BJ (cell line): Measurements from ENCODE around the gene DNAJC17. TPM values are rescaled to one million over a fixed set of nuclear protein-coding genes. Genes with fewer than 3 reads are reported as not detected.

Experiments
- CTCF ChIA-PET: fragments of 350-600 bp; formaldehyde crosslinking; extraction: SDS; loops from one replicate; lab custom pipeline; 2021; ENCODE audit warnings: antibody characterized with exemption, inconsistent platforms; lab: Yijun Ruan, JAX
- POLR2A ChIA-PET: fragments of 300-600 bp; sonication (Branson Sonifier 250); formaldehyde crosslinking; extraction: SDS; loops from one replicate; lab custom pipeline; 2021; ENCODE audit warnings: antibody characterized with exemption; lab: Charles Lee
- DNase-seq: peaks from one replicate; pipeline ENCODE4 v3.0.0-alpha.2; 2011; ENCODE audit warnings: low read depth
- H3K27me3 ChIP-seq: 2 replicates; pipeline ENCODE4 v1.6.0; 2011; ENCODE audit warnings: low read length; ENCODE audit not compliant: control insufficient read depth, insufficient read depth
- H3K36me3 ChIP-seq: 2 replicates; pipeline ENCODE4 v1.5.1; 2011; ENCODE audit warnings: low read length; ENCODE audit not compliant: control insufficient read depth, insufficient read depth
- H3K4me3 ChIP-seq: 2 replicates; pipeline ENCODE4 v1.5.1; 2011; ENCODE audit warnings: low read depth, mild to moderate bottlenecking, control low read depth, low read length
- polyA plus RNA-seq: library from polyadenylated mRNA; depleted of rRNA; stranded (reverse); fragments of >200 nt; gene quantifications from 2 replicates; pipeline ENCODE4 v1.2.3, GENCODE V29; 2011
- TF ChIP-seq, protein P1 (sequence below): IDR thresholded peaks from 2 replicates; pipeline ENCODE4 v1.5.1; 2011; ENCODE audit warnings: low read depth, mild to moderate bottlenecking, control low read depth, inconsistent platforms, low read length, moderate library complexity; ENCODE audit not compliant: insufficient read depth

The DNAJC17 gene
- polyA plus RNA-seq, 1 experiment = 37.1 TPM

GRCh38 chr15:40737048-40737447 lies 70.2 kb downstream of the DNAJC17 start:
- TF ChIP-seq, protein P1, sequence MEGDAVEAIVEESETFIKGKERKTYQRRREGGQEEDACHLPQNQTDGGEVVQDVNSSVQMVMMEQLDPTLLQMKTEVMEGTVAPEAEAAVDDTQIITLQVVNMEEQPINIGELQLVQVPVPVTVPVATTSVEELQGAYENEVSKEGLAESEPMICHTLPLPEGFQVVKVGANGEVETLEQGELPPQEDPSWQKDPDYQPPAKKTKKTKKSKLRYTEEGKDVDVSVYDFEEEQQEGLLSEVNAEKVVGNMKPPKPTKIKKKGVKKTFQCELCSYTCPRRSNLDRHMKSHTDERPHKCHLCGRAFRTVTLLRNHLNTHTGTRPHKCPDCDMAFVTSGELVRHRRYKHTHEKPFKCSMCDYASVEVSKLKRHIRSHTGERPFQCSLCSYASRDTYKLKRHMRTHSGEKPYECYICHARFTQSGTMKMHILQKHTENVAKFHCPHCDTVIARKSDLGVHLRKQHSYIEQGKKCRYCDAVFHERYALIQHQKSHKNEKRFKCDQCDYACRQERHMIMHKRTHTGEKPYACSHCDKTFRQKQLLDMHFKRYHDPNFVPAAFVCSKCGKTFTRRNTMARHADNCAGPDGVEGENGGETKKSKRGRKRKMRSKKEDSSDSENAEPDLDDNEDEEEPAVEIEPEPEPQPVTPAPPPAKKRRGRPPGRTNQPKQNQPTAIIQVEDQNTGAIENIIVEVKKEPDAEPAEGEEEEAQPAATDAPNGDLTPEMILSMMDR = no peak
- no peaks in the 10 kb centered on the region for H3K27me3 ChIP-seq
- no peak for DNase-seq
- peaks cover 17% of the 10 kb centered on the region for H3K36me3 ChIP-seq
- CTCF ChIA-PET = no interaction called here
- no peak overlapping the region for H3K4me3 ChIP-seq
- POLR2A ChIA-PET = no interaction called here

DNA sequence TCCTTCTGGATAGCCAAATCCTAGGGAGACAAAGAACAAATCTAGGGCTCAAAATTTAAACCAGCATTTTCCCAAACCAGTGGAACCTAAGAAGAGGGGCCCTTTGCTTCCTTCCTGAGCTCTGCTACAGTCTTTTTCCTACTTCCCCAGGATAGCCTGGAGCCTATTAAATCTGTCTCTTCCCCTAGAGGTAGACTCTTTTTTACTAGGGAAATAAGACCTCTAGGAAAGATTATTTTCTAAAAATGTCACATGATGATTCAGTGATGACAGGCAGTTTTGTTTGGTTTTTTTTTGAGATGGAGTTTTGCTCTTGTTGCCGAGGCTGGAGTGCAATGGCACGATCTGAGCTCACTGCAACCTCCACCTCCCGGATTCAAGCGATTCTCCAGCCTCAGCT lies 70.7 kb downstream of the DNAJC17 start:
- POLR2A ChIA-PET = no interaction called here
- DNase-seq = no peak
- CTCF ChIA-PET = interaction anchor here (1.0 to 1.6 kb wide), 3 partner anchors 11 to 15 kb away, joined by 3 to 5 read pairs (median 3); no protein-coding TSS in a partner anchor

GRCh38 chr15:40731034-40731433 lies 76.2 kb downstream of the DNAJC17 start:
- ChIA-PET CTCF (interaction anchor here (1.0 to 2.1 kb wide), 2 partner anchors 16 to 163 kb away, joined by 4 to 6 read pairs; partner anchors contain the start of gene VPS18), POLR2A (no interaction called here)
- H3K27me3 ChIP-seq = no peaks in the 10 kb centered on the region
- no peaks in the 10 kb centered on the region; the same call in none of the 2 replicates for H3K36me3 ChIP-seq
- TF ChIP-seq, protein P1 = no peak
- DNase-seq = no peak
- H3K4me3 ChIP-seq = no peak overlapping the region

More for the DNA sequence above, 70.7 kb downstream of the DNAJC17 start:
- TF ChIP-seq, protein P1 = no peak
- Histone ChIP-seq H3K27me3 (no peaks in the 10 kb centered on the region), H3K4me3 (no peak overlapping the region), H3K36me3 (peaks cover 17% of the 10 kb centered on the region)

- ChIA-PET CTCF (interaction anchor here (0.7 to 1.2 kb wide), 4 partner anchors 12 to 204 kb away, joined by 3 to 5 read pairs (median 4); no protein-coding TSS in a partner anchor), POLR2A (no interaction called here)
- H3K27me3 ChIP-seq = no peaks in the 10 kb centered on the region
- no peak for DNase-seq
- H3K36me3 ChIP-seq = no peaks in the 10 kb centered on the region
- TF ChIP-seq, protein P1 = no peak
- H3K4me3 ChIP-seq = no peak overlapping the region
These were observed 83.4 kb downstream of the DNAJC17 start for GRCh38 chr15:40723919-40724318.

GRCh38 chr15:40722934-40723333 lies 84.3 kb downstream of the DNAJC17 start:
- Histone ChIP-seq H3K36me3 (no peaks in the 10 kb centered on the region), H3K4me3 (no peak overlapping the region), H3K27me3 (no peaks in the 10 kb centered on the region)
- CTCF ChIA-PET = no interaction called here
- TF ChIP-seq, protein P1 = no peak
- POLR2A ChIA-PET = no interaction called here
- no peak for DNase-seq
